GM23248 (cell line): ENCODE measurements around the gene EZR.

ENCODE experiments used
- EZH2 ChIP-seq: fragments of 200-600 bp; sonication (generic); IDR thresholded peaks from 2 replicates; pipeline ENCODE4 v1.6.1; 2018; ENCODE audit warnings: antibody characterized with exemption, mild to moderate bottlenecking; ENCODE audit not compliant: insufficient read depth, poor library complexity, severe bottlenecking
- EZH2phosphoT487 ChIP-seq: fragments of 200-600 bp; sonication (generic); IDR thresholded peaks from 2 replicates; pipeline ENCODE4 v1.6.1; 2018; ENCODE audit warnings: antibody characterized with exemption, moderate library complexity, mild to moderate bottlenecking, low read depth; ENCODE audit not compliant: insufficient read depth

DNA sequence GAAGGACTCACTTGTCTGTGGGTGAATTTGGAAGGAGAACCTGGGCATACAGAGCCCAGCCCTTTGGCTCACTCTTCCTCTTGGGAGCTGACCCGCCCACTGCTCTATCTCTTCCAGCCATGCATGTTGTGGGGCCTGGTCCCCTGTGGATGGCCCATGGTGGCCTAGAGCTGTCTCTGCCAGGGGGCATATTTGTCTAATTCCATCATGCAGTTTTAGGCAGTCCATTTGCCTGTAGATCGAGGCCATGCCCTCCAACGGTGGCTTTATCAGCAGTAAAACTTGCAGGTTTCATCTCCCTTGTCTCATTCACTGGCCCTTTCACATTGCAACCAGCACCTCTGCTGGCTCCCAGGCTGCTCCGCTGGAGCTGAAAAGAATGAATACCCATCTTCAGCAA, 12.9 kb upstream of the EZR start:
- TF ChIP-seq EZH2phosphoT487 (no peak), EZH2 (no peak)
